HepG2 (cell line): ENCODE measurements around the gene SOS2. TPM values are rescaled to one million over a fixed set of nuclear protein-coding genes. Genes with fewer than 3 reads are reported as not detected.

Experiments
- ATAC-seq: fragments of 200-7000 bp; cut with Tn5 transposase; 3 replicates; pipeline ENCODE4 v1.9.1; 2020; ENCODE audit warnings: mild to moderate bottlenecking, moderate library complexity
- BruUV-seq: library from RNA; stranded (reverse); fragments of 400-500 nt; replicated peaks from 2 replicates; lab custom pipeline; 2021; lab: Mats Ljungman, UMichigan
- CTCF ChIA-PET: fragments of 300-600 bp; formaldehyde crosslinking; extraction: SDS; loops from one replicate; lab custom pipeline; 2021; ENCODE audit warnings: low total read pairs, inconsistent platforms, low intra/inter-chr PET ratio; lab: Yijun Ruan, JAX
- POLR2A ChIA-PET: fragments of 350-600 bp; sonication (Branson Sonifier 250); formaldehyde crosslinking; loops from one replicate; lab custom pipeline; 2020; ENCODE audit warnings: antibody characterized with exemption, inconsistent platforms; lab: Yijun Ruan, JAX
- DNase-seq: peaks from one replicate; pipeline ENCODE4 v3.0.0-alpha.2; 2015; ENCODE audit warnings: low spot score
- FAIRE-seq: peaks from 3 replicates; lab custom pipeline; 2011; peaks lifted over from hg19 to GRCh38; lab: Jason Lieb, UNC
- H2AFZ ChIP-seq: one replicate; pipeline ENCODE4 v1.6.1; 2011; ENCODE audit warnings: low read length, inconsistent platforms
- H3K27ac ChIP-seq: fragments of 300-600 bp; 3 replicates; pipeline ENCODE4 v1.8.0; 2011; ENCODE audit warnings: mixed run types, mild to moderate bottlenecking, mixed read lengths, low read length, inconsistent platforms; ENCODE audit not compliant: insufficient read depth; ENCODE audit errors: extremely low read length
- H3K27me3 ChIP-seq, 2 experiments: fragments of 200-600 bp in 1 of 2; 2 replicates in 1 of 2; 3 replicates in 1 of 2; pipeline versions ENCODE4 v1.6.0 to v1.8.0; 2011; ENCODE audit warnings: low read length in 2 of 2, mild to moderate bottlenecking in 2 of 2, moderate library complexity in 2 of 2, inconsistent platforms in 1 of 2; ENCODE audit not compliant: insufficient read depth in 2 of 2, control insufficient read depth in 1 of 2
- H3K36me3 ChIP-seq, 2 experiments: fragments of 200-600 bp in 1 of 2; replicated peaks in 1 of 2; 2 replicates in 1 of 2; 3 replicates in 1 of 2; pipeline versions ENCODE4 v1.5.1 to v1.8.0; 2011; ENCODE audit warnings: low read length in 2 of 2, inconsistent platforms in 1 of 2; ENCODE audit not compliant: insufficient read depth in 2 of 2, control insufficient read depth in 1 of 2
- H3K4me1 ChIP-seq: 2 replicates; pipeline ENCODE4 v1.5.1; 2012; ENCODE audit warnings: low read length, inconsistent platforms; ENCODE audit not compliant: insufficient read depth
- H3K4me2 ChIP-seq: 2 replicates; pipeline ENCODE4 v1.6.0; 2011; ENCODE audit warnings: low read depth, low read length, inconsistent platforms
- H3K4me3 ChIP-seq, 3 experiments: fragments of 200-600 bp in 1 of 3; sonication (generic), shearing (Covaris generic) in 1 of 3; replicated peaks in 1 of 3; 2 replicates each; pipeline ENCODE4 v1.5.1; 2011 to 2016; ENCODE audit warnings: low read length in 3 of 3, inconsistent platforms in 2 of 3, low read depth in 2 of 3, mild to moderate bottlenecking in 2 of 3, control low read depth in 1 of 3, mixed read lengths in 1 of 3; ENCODE audit not compliant: insufficient read depth in 1 of 3
- H3K79me2 ChIP-seq: one replicate; pipeline ENCODE4 v1.6.1; 2011; ENCODE audit warnings: low read length, inconsistent platforms; ENCODE audit not compliant: insufficient read depth
- H3K9ac ChIP-seq: 2 replicates; pipeline ENCODE4 v1.6.0; 2011; ENCODE audit warnings: mild to moderate bottlenecking, low read depth, low read length, inconsistent platforms; ENCODE audit not compliant: insufficient read depth
- H3K9me3 ChIP-seq: 2 replicates; pipeline ENCODE4 v1.5.1; 2012; ENCODE audit warnings: mild to moderate bottlenecking, low read length
- H4K20me1 ChIP-seq: 2 replicates; pipeline ENCODE4 v1.6.0; 2011; ENCODE audit warnings: inconsistent platforms, mild to moderate bottlenecking, low read length, moderate library complexity; ENCODE audit not compliant: insufficient read depth
- BCL6 ChIP-seq: IDR thresholded peaks from 2 replicates; pipeline ENCODE4 v1.6.1; 2016; ENCODE audit warnings: missing genetic modification reagents, missing compliant biosample characterization
- FOXJ3 ChIP-seq: sonication (generic); formaldehyde crosslinking; IDR thresholded peaks from 2 replicates; pipeline ENCODE4 v1.4.0; 2020; ENCODE audit warnings: missing genetic modification reagents, mild to moderate bottlenecking, borderline replicate concordance
- IRF1 ChIP-seq: sonication (generic); formaldehyde crosslinking; IDR thresholded peaks from 2 replicates; pipeline ENCODE4 v1.4.0; 2020; ENCODE audit warnings: low read depth, mild to moderate bottlenecking, missing genetic modification reagents
- NCOA2 ChIP-seq: sonication (generic); formaldehyde crosslinking; IDR thresholded peaks from 2 replicates; pipeline ENCODE4 v1.8.0; 2022; ENCODE audit warnings: inconsistent platforms
- SNAPC5 ChIP-seq: sonication (generic); formaldehyde crosslinking; IDR thresholded peaks from 2 replicates; pipeline ENCODE4 v1.8.1; 2023; ENCODE audit warnings: mild to moderate bottlenecking, missing genetic modification reagents, borderline replicate concordance
- ZNF570 ChIP-seq: sonication (generic); formaldehyde crosslinking; IDR thresholded peaks from 2 replicates; pipeline ENCODE4 v1.4.0; 2020; ENCODE audit warnings: mild to moderate bottlenecking, missing genetic modification reagents, borderline replicate concordance
- ZNF639 ChIP-seq: conservative IDR thresholded peaks from 2 replicates; pipeline ENCODE4 v1.6.1; 2018; ENCODE audit warnings: missing genetic modification reagents
- WGBS: methylation state at CpG from one replicate; pipeline ENCODE4 v1.1.6; 2017; ENCODE audit warnings: low lambda C conversion rate; 5-methylcytosine and 5-hydroxymethylcytosine counted together
- in situ Hi-C: cut with HindIII; loops from 2 replicates; pipeline ENCODE4 v1.10.0; 2017; ENCODE audit warnings: low pct_unique_long_range_greater_than_20kb; ENCODE audit not compliant: extremely low pct_ligation_motif_present
- intact Hi-C: fragments of 100-400 bp; cut with micrococcal nuclease; formaldehyde crosslinking; loops from one replicate; pipeline ENCODE4 v1.10.0; 2022; ENCODE audit not compliant: unreplicated experiment
- polyA plus RNA-seq, 8 experiments: library from polyadenylated mRNA; depleted of rRNA in 3 of 8; stranded (reverse) in 7 of 8; unstranded in 1 of 8; fragments of >200 nt; fragmentation: Illumina TruSeq in 4 of 8; extraction: Trizol in 4 of 8; gene quantifications; 2 replicates each; pipeline versions ENCODE4 v1.2.1 to v1.2.3, GENCODE V29; 2011 to 2016; ENCODE audit warnings: low read depth in 4 of 8, missing spikeins in 1 of 8, mixed read lengths in 1 of 8; ENCODE audit not compliant: insufficient read depth in 1 of 8
- total RNA-seq, 5 experiments: library from RNA; depleted of rRNA; stranded (reverse); fragments of >200 nt; fragmentation: Illumina TruSeq; extraction: Trizol; gene quantifications; 2 replicates each; pipeline ENCODE4 v1.2.3, GENCODE V29; 2016; ENCODE audit warnings: low read depth in 1 of 5

Gene SOS2
- total and polyA plus RNA-seq, 2 of the 13 experiments (the other 11 are each of a cell fraction or from before 2014, with no cell fraction given), result 9.3 to 12.1 TPM

GRCh38 chr14:50148799-50149198 is 82.6 kb downstream of the SOS2 start:
- H3K36me3 ChIP-seq, result peaks cover 0 to 8% of the 10 kb centered on the region in 2 experiments; a peak in 1 of 5 replicates
- H3K79me2 ChIP-seq, result no peaks in the 10 kb centered on the region
- H3K9ac ChIP-seq, result no peak overlapping the region
- BruUV-seq, result no TSS peak
- in situ Hi-C loops, result no loop called here
- H3K4me2 ChIP-seq, result no peak overlapping the region
- CTCF ChIA-PET, result no interaction called here
- no peaks in the 10 kb centered on the region for H3K4me1 ChIP-seq
- intact Hi-C loops, result no loop called here
- POLR2A ChIA-PET, result no interaction called here
- no peak for ATAC-seq
- H3K9me3 ChIP-seq, result no peaks in the 10 kb centered on the region
- H4K20me1 ChIP-seq, result no peaks in the 10 kb centered on the region
- no peaks in the 10 kb centered on the region for H3K27me3 ChIP-seq
- no peak overlapping the region for H3K27ac ChIP-seq
- no peak overlapping the region for H3K4me3 ChIP-seq
- FAIRE-seq, result no peak
- no peak overlapping the region for H2AFZ ChIP-seq
- WGBS, result 87% methylated on average over 4 of the region's 4 CpGs
- no peak for DNase-seq
- TF ChIP-seq NCOA2 (CRISPR knock-in tag), result no peak
- TF ChIP-seq ZNF639, result no peak
- TF ChIP-seq ZNF570 (CRISPR knock-in tag), result no peak
- no peak for TF ChIP-seq BCL6 (CRISPR knock-in tag)
- TF ChIP-seq FOXJ3, result no peak
- TF ChIP-seq IRF1 (CRISPR knock-in tag), result no peak
- TF ChIP-seq SNAPC5 (CRISPR knock-in tag), result no peak
